MM.1S (cell line): Measurements from ENCODE around the gene FAM107A.

Experiments
- DNase-seq: peaks from one replicate; pipeline ENCODE4 v3.0.0-alpha.2; 2015
- H2AFZ ChIP-seq: fragments of 300-600 bp; sonication (generic); 2 replicates; pipeline ENCODE4 v1.6.0; 2016; ENCODE audit warnings: antibody characterized with exemption, low read length
- H3F3A ChIP-seq: fragments of 300-600 bp; sonication (generic); 2 replicates; pipeline ENCODE4 v1.6.1; 2016; ENCODE audit warnings: mild to moderate bottlenecking, antibody characterized with exemption, low read length, moderate library complexity, mixed read lengths; ENCODE audit not compliant: insufficient read depth
- H3K27ac ChIP-seq: fragments of 300-600 bp; sonication (generic); 2 replicates; pipeline ENCODE4 v1.5.1; 2016; ENCODE audit warnings: mild to moderate bottlenecking, low read length
- H3K27me3 ChIP-seq: fragments of 300-600 bp; sonication (generic); replicated peaks from 2 replicates; pipeline ENCODE4 v1.6.0; 2016; ENCODE audit warnings: low read length; ENCODE audit not compliant: insufficient read depth
- H3K36me3 ChIP-seq: fragments of 300-600 bp; sonication (generic); replicated peaks from 2 replicates; pipeline ENCODE4 v1.6.1; 2016; ENCODE audit warnings: mild to moderate bottlenecking, low read length, mixed read lengths; ENCODE audit not compliant: insufficient read depth
- H3K4me1 ChIP-seq: fragments of 300-600 bp; sonication (generic); 2 replicates; pipeline ENCODE4 v1.6.1; 2016; ENCODE audit warnings: low read length, mixed read lengths
- H3K4me2 ChIP-seq: fragments of 300-600 bp; sonication (generic); 2 replicates; pipeline ENCODE4 v1.6.0; 2016; ENCODE audit warnings: low read depth, low read length
- H3K4me3 ChIP-seq: fragments of 300-600 bp; sonication (generic); 2 replicates; pipeline ENCODE4 v1.5.1; 2016; ENCODE audit warnings: low read length, mixed read lengths
- H3K79me2 ChIP-seq: fragments of 300-600 bp; sonication (generic); 2 replicates; pipeline ENCODE4 v1.6.1; 2016; ENCODE audit warnings: mixed run types, low read length, mixed read lengths
- H3K9ac ChIP-seq: fragments of 300-600 bp; sonication (generic); 2 replicates; pipeline ENCODE4 v1.6.1; 2016; ENCODE audit warnings: low read length, mixed read lengths
- H3K9me2 ChIP-seq: fragments of 300-600 bp; sonication (generic); replicated peaks from 2 replicates; pipeline ENCODE4 v1.6.1; 2016; ENCODE audit warnings: mild to moderate bottlenecking, low read length, mixed read lengths; ENCODE audit not compliant: insufficient read depth
- H3K9me3 ChIP-seq: fragments of 300-600 bp; sonication (generic); replicated peaks from 2 replicates; pipeline ENCODE4 v1.6.1; 2016; ENCODE audit warnings: mild to moderate bottlenecking, low read length, mixed read lengths; ENCODE audit not compliant: insufficient read depth
- H4K20me1 ChIP-seq: fragments of 300-600 bp; sonication (generic); 2 replicates; pipeline ENCODE4 v1.6.1; 2016; ENCODE audit warnings: mild to moderate bottlenecking, low read length, moderate library complexity, mixed read lengths; ENCODE audit not compliant: insufficient read depth
- CTCF ChIP-seq: fragments of 300-600 bp; sonication (generic); IDR thresholded peaks from 2 replicates; pipeline ENCODE4 v1.5.1; 2016; ENCODE audit warnings: antibody characterized with exemption, low read length, mixed read lengths
- EZH2 ChIP-seq: fragments of 300-600 bp; sonication (generic); optimal IDR thresholded peaks from 2 replicates; pipeline ENCODE3; 2017; ENCODE audit warnings: low read depth, mild to moderate bottlenecking, antibody characterized with exemption, low read length, mixed read lengths
- EZH2phosphoT487 ChIP-seq: fragments of 300-600 bp; sonication (generic); IDR thresholded peaks from 2 replicates; pipeline ENCODE4 v1.6.1; 2018; ENCODE audit warnings: antibody characterized with exemption, low read length

The FAM107A gene

GRCh38 chr3:58603606-58604005, 26.4 kb upstream of the FAM107A start:
- H3K4me1 ChIP-seq: no peaks in the 10 kb centered on the region
- no peak overlapping the region for H3K4me3 ChIP-seq
- no peak overlapping the region for H3K4me2 ChIP-seq
- no peak overlapping the region for H3K27ac ChIP-seq
- no peaks in the 10 kb centered on the region for H3K36me3 ChIP-seq
- H3F3A ChIP-seq: no peaks in the 10 kb centered on the region
- H4K20me1 ChIP-seq: no peaks in the 10 kb centered on the region
- TF ChIP-seq CTCF (no peak), EZH2 (no peak), EZH2phosphoT487 (no peak)
- H3K27me3 ChIP-seq: no peaks in the 10 kb centered on the region
- no peak overlapping the region for H3K9ac ChIP-seq
- H2AFZ ChIP-seq: no peak overlapping the region
- H3K9me3 ChIP-seq: no peaks in the 10 kb centered on the region
- H3K79me2 ChIP-seq: no peaks in the 10 kb centered on the region
- no peaks in the 10 kb centered on the region for H3K9me2 ChIP-seq
- no peak for DNase-seq

GRCh38 chr3:58597770-58598310, 20.6 kb upstream of the FAM107A start:
- Histone ChIP-seq H3K27me3 (no peaks in the 10 kb centered on the region), H3K9ac (no peak overlapping the region), H3K9me2 (no peaks in the 10 kb centered on the region), H4K20me1 (no peaks in the 10 kb centered on the region), H3K79me2 (no peaks in the 10 kb centered on the region), H3K36me3 (no peaks in the 10 kb centered on the region), H3F3A (no peaks in the 10 kb centered on the region), H3K9me3 (no peaks in the 10 kb centered on the region), H3K4me2 (no peak overlapping the region), H3K4me1 (no peaks in the 10 kb centered on the region), H2AFZ (no peak overlapping the region), H3K27ac (no peak overlapping the region), H3K4me3 (no peak overlapping the region)
- no peak for TF ChIP-seq EZH2
- no peak for TF ChIP-seq CTCF
- no peak for TF ChIP-seq EZH2phosphoT487
- no peak for DNase-seq

- no peaks in the 10 kb centered on the region for H3K4me1 ChIP-seq
- H4K20me1 ChIP-seq: no peaks in the 10 kb centered on the region
- no peak overlapping the region for H3K9ac ChIP-seq
- no peaks in the 10 kb centered on the region for H3K79me2 ChIP-seq
- H3K9me2 ChIP-seq: no peaks in the 10 kb centered on the region
- H3K27ac ChIP-seq: no peak overlapping the region
- no peaks in the 10 kb centered on the region for H3K9me3 ChIP-seq
- DNase-seq: no peak
- H3K4me2 ChIP-seq: no peak overlapping the region
- H3K4me3 ChIP-seq: no peak overlapping the region
- H3F3A ChIP-seq: no peaks in the 10 kb centered on the region
- no peaks in the 10 kb centered on the region for H3K27me3 ChIP-seq
- no peak for TF ChIP-seq EZH2
- TF ChIP-seq EZH2phosphoT487: no peak
- no peak for TF ChIP-seq CTCF
- no peaks in the 10 kb centered on the region for H3K36me3 ChIP-seq
- no peak overlapping the region for H2AFZ ChIP-seq
Observed at GRCh38 chr3:58596834-58597518, 19.8 kb upstream of the FAM107A start.
